SK-N-SH (cell line): Measurements from ENCODE around the gene ZDHHC14.

Experiments
- CHD2 ChIP-seq: fragments of 150-350 bp; IDR thresholded peaks from 2 replicates; pipeline ENCODE4 v1.6.1; 2018; ENCODE audit warnings: low read length; ENCODE audit not compliant: partially characterized antibody
- RCOR1 ChIP-seq: fragments of 150-350 bp; IDR thresholded peaks from 2 replicates; pipeline ENCODE4 v1.6.1; 2017; ENCODE audit warnings: antibody characterized with exemption, low read length
- YY1 ChIP-seq: IDR thresholded peaks from 2 replicates; pipeline ENCODE4 v1.4.0; 2012; ENCODE audit warnings: low read depth, mild to moderate bottlenecking

DNA sequence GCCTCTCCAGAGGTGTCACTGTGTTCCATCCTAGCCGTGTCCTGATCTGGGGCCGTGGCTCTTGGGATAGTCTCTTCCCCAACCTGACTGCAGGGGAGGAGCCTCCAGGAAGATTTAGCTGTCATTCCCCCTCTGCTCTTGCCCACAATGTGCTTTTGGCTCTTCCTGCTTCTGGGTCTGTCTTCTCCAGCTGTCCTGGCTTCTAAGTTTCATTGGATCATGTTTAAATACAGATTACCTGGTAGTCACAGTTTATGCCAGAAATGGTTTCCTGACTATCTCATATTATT lies 139.1 kb downstream of the ZDHHC14 start:
- TF ChIP-seq CHD2, result no peak
- TF ChIP-seq RCOR1, result no peak
- TF ChIP-seq YY1, result no peak
